IPS-18c (cell line): Measurements from ENCODE around the gene ISM1.

Experiments
- H3K4me3 ChIP-seq: 2 replicates; pipeline ENCODE4 v1.7.0; 2013; ENCODE audit warnings: low read depth, mild to moderate bottlenecking, low read length, moderate library complexity; ENCODE audit not compliant: insufficient read depth
- H3K9me3 ChIP-seq: one replicate; pipeline ENCODE4 v1.6.1; 2013; ENCODE audit warnings: mild to moderate bottlenecking, low read length, moderate library complexity; ENCODE audit not compliant: control insufficient read depth, insufficient read depth

Gene ISM1

DNA sequence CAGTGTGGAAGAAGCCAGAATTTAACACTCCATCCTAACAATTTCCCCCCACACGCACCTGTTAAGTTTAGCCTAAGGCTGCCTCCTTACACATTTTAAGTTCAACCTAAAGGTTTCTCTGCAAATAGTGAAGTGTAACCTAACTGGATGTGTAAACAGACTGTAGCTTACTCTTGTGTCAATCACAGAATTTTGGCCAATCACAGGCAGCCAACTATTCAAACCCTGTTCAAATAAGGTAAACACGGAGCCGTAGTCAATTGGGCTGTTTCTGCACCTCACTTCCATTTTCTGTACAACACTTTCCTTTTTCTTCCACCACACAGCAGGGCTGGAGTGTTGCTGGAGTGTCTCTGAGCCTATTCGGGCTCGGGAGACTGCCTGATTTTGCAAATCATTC lies 92.1 kb downstream of the ISM1 start:
- H3K4me3 ChIP-seq = no peak overlapping the region

DNA sequence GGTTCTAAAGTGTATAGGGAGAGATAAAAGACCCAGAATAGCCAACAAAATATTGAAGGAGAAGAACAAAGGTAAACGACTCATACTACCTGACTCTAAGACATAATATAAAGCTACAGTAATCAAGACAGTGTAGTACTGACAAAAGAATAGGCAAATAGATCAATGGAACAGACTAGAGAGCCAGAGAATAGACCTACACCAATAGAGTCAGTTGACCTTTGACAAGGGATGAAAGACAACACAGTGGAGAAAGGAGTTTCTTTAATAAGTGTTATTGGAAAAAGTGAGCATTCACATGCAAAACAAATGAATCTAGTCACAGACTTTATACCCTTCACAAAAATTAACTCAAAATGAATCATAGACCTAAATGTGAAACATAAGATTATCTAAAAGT lies 96.4 kb downstream of the ISM1 start:
- no peak overlapping the region for H3K4me3 ChIP-seq

More for the DNA sequence above, 92.1 kb downstream of the ISM1 start:
- H3K9me3 ChIP-seq = no peaks in the 10 kb centered on the region

DNA sequence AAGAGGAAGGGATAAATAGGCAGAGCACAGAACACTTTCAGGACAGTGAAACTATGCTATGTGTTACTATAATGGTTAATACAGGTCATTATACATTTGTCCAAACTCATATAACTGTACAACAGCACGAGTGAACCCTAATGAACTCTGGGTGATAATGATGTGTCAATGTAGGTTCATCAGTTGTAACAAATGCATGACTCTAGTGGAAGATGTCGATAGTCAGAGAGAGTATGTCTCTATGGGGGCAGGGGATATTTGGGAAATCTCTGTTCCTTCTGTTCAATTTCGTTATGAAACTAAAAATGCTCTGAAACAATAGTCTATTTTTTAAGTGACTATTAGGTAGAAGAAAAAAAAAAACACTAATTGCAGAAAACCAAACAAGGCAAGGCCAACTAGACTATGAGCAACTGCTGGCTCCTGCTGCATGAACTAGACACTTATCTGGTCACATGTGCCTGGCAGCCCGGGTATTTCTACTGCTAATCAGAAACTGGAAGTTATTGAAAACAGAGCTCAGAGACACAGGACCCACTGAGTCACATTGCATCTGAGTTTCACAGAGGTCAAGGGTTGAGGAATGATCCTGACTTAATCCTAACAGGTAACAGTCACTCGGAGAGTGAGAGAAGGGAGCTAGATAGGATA lies 97.9 kb downstream of the ISM1 start:
- no peaks in the 10 kb centered on the region for H3K9me3 ChIP-seq
- H3K4me3 ChIP-seq = no peak overlapping the region

More for the DNA sequence above, 96.4 kb downstream of the ISM1 start:
- H3K9me3 ChIP-seq = no peaks in the 10 kb centered on the region

DNA sequence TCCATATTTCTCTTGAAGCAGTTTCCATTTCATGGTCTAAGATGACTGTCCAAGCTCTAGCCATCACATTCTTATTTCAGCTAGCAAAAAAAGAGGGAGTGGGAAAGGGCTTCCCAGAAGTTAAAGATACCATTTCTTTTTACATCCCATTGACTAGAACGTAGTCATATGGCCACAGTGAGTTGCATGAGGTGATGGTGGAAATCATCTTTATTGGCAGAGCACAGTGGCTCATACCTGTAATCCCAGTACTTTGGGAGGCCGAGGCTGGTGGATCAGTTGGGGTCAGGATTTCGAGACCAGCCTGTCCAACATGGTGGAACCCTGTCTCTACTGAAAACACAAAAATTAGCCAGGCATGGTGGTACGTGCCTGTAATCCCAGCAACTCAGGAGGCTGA lies 99.6 kb downstream of the ISM1 start:
- Histone ChIP-seq H3K4me3 (no peak overlapping the region), H3K9me3 (no peaks in the 10 kb centered on the region)

DNA sequence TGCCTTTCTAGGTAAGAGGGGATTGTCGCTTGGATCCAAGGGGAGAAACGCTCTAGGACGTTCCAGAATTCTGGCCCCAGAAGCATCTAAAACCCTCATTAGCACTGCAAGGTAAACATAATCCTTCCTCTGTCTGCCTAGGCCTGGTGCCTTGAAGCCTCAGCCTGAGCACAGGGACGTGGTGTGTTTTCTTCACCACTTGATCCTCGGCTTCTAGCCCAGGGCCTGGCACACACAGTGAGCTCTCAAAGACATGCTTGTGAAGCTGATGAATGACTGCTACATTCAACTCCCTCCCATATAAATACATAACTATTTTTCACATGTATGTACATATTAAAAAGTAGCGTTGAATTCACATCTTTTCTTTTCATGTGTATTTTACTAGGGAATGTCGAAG lies 100.3 kb downstream of the ISM1 start:
- Histone ChIP-seq H3K4me3 (no peak overlapping the region), H3K9me3 (no peaks in the 10 kb centered on the region)

DNA sequence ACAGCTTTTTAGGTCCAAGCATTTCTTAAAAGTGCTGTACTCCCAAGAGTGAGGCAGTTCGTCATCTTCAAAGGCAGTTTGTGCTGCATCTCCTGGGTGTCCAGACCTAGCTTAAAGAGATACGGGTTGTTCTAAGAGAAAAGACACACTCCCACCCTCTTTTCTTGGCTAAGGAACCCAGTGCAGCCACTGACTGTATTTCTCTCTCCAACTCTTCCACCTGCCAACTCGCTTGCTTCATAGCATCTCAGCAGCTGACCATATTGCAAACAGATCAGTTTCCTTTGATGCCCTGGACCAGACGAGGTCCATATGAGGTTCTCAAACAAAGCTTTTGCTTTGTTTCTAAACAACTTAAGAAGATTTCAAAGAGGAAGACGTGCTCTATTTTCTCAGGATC lies 101.1 kb downstream of the ISM1 start:
- no peak overlapping the region for H3K4me3 ChIP-seq
- no peaks in the 10 kb centered on the region for H3K9me3 ChIP-seq

DNA sequence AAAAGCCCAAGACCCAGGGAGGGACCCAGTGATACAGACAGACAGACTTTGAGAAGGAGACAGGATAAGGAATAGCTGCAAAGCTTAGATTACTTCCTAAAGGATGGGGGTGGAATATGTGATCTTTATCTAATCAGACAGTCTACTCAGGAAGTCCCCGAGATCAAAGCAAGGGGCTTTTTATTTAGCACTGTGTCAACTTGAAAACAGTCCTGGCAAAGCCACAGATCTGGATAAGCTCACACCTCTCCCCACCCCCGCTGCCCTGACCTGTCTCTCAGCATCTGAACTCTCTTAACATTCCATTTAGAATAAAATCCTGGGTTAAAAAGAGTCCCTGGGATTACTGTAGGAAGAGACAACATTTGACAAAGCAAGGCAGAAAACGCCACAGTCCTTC lies 101.5 kb downstream of the ISM1 start:
- Histone ChIP-seq H3K4me3 (no peak overlapping the region), H3K9me3 (no peaks in the 10 kb centered on the region)

DNA sequence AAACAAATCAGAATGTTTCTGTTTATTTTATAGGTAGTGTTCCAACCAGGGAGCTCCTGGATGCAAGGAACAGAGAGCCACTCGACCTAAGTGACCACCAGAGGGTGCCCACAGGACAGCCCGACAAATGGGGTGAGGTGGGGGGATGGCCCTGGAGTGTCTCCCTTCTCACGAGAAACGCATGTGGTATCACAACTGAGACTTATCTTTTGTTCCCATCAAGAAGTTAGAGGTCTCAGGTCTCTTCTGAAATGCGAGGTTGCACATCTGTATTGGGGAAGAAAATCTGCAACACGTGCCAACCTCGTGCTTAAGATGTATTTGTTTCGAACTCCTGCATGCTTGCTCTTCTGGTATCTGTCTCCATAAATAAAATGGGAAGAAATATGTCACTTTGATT lies 104.0 kb downstream of the ISM1 start:
- Histone ChIP-seq H3K9me3 (no peaks in the 10 kb centered on the region), H3K4me3 (no peak overlapping the region)

DNA sequence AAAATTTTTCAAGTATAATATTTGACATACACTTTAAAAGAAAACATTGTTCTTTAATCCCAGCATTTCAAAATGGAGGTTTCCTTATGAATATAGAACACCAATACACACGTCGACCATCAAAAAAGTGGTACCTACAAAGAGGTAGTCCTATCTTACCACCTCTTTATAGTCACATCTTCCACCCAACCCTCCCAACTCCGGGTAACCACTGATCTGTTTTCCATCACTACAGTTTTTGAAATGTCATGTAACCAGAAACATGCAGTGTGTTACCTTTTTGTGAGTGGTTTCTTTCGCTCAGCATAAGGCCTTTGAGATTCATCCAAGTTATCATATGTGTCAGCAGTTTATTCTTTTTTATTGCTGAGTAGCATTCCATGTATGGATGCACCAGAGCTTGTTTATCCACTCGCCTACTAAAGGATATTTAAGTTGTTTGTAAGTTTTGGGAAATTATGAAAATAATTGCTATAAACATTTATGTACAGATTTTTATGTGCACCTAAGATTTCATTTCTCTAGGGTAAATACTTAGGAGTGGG lies 104.8 kb downstream of the ISM1 start:
- H3K4me3 ChIP-seq = no peak overlapping the region
- H3K9me3 ChIP-seq = no peaks in the 10 kb centered on the region

DNA sequence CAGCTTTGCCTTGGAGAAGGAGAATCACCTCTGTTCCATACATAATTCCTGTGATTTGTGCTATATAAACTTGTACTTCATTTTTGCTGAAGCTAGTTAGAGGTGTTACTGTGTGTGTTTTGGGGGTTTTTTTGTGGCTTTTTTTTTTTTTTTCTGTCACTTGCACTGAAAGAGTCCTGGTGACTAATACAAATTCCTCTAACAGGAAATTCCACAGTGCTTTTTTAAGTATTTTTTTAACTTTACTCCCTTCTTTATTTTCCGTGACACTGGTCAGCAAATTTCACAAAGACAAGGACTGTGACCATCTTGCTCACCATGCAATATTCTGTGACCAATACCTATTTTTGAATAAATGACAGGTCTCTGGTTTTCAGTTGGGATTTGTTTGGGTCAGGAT lies 110.5 kb downstream of the ISM1 start:
- no peak overlapping the region for H3K4me3 ChIP-seq
- H3K9me3 ChIP-seq = no peaks in the 10 kb centered on the region

DNA sequence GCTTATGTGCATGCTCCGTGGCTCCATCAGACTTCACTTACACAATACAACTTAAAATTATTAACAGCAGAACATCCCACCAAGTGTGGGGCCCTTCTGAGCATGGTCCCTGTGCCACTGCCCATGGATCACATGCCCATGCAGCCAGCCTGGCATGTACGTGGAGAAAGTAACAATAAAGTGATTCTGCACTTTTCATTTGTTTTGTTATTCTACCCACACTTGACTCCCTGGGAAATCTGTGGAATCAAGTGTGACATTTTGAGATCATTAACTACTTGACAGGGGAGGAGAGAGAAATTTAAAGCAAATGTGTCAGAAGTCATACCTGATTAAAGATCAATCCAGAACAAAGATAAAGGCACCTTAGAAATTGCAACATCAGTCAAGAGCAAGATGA lies 112.0 kb downstream of the ISM1 start:
- Histone ChIP-seq H3K4me3 (no peak overlapping the region), H3K9me3 (no peaks in the 10 kb centered on the region)

DNA sequence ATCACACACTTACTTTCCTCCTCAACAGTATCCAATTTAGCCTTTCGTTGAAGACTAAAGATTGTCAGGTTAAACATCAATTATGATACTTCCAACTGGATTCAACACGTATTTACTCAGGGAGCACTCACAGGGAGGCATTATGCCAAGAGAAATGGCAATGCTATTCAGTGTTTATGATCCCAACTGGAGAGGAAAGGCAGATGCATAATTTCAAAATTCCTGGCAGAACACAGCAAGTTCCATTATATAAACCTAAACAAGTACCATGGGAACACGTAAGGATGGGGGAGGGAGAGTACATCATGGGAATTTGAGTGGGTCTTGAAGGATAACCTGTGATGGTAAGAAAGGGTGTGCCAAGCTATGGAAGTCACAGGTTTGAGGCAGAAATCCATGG lies 112.7 kb downstream of the ISM1 start:
- no peaks in the 10 kb centered on the region for H3K9me3 ChIP-seq
- no peak overlapping the region for H3K4me3 ChIP-seq

DNA sequence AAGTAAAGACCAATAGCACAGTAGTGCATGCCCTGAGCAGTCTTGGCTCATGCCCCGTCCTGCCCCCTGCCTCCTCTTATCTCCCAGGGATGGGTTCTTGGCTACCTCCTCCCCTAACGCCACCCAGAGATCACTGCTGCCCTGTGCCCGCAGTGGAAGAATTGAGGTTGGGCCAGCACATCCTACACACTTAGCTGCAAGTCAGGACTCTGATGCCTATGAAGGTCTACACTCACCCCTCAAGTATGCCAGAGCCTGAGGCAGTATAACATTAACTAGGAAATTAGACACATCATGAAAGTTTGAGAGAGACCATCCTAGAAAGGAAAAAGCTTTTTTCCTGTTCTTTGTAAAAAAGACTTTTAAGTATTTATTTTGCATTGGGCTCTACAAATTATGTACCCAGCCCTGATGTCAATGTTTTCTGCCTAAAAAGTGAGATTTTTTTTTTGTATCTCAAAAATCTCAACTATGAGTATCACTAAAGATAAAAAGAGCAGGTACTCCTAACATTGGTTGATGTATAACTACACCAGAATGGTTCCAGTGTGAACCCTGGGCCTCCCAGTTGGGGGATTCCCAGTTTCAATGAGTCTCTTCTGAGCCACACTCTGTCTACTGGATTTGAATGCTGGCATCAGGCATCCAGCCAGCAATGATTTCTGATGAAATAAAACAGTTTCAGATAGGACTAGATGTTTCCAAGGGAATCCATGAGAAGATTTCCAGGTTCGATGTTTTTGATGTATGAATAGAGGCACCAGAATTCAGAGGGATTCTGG lies 115.4 kb downstream of the ISM1 start:
- Histone ChIP-seq H3K4me3 (no peak overlapping the region), H3K9me3 (no peaks in the 10 kb centered on the region)

DNA sequence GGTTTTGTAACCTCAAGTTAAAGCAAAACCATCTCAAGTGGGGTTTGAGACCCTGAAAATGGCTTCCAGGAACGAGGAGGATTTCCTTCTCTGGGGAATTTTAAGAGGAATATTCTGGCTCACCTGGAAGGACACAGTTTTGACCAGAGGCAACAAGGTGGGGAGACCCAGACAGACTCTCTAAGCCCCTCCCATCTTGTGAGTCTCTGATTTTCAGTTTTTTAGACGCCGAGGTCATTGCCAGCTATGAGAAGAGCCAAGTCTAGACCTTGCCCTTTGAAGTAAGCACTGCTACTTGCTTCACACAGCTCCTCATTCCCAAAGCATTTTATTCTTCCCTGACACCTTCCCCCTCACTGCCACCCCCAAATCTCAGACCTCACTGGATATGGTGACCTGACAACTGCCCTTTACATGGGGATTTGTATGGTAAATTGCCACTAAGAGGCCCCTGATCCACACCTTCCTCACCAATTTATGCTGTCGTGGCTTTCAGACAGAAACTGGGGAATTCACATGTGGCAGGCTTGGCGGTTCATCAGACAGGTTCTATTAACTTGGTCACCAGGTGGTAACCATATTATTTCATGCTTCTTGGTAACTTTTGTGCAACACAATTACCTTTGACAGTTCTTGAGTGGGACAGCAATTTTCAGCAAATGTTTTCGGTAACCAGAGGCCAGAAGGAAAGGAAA lies 116.2 kb downstream of the ISM1 start:
- Histone ChIP-seq H3K4me3 (no peak overlapping the region), H3K9me3 (no peaks in the 10 kb centered on the region)

DNA sequence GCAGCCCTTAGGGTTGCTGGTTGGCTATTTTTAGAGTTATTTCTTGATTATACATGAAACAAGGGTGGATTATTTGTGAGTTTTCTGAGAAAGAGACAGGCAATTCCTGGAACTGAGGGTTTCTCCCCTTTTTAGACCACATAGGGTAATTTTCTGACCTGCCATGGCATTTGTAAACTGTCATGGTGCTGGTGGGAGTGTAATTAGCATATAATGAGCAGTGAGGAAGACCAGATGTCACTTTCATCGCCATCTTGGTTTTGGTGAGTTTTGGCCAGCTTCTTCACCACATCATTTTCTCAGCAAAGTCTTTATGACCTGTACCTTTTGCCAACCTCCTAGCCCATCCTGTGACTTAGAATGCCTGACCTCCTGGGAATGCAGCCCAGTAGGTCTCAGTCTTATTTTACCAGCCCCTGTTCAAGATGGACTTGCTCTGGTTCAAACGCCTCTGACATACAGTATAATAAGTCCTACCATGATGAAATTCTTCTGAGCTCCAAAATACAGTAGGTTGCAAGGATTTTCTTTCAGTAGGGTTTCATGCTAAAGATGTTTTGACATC lies 117.1 kb downstream of the ISM1 start:
- H3K9me3 ChIP-seq = no peaks in the 10 kb centered on the region
- no peak overlapping the region for H3K4me3 ChIP-seq

DNA sequence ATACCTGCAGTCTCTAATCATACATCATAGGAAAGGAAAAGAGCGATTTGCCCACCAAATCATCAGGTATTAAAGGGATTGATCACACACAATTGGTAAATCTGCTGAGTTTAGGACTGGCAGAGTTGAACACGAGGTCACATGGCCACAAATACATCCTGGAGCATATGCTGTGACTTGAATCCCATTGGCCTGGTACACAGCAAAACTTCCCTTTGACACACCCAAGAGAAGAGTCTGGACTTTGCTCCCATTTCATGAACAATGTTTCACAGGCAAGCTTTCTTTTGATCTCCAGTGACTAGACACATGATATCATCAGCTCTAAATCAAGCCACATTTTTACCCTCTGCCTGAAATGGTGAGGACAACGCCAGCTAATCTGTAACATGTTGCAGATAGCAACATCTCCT lies 117.9 kb downstream of the ISM1 start:
- Histone ChIP-seq H3K9me3 (no peaks in the 10 kb centered on the region), H3K4me3 (no peak overlapping the region)

DNA sequence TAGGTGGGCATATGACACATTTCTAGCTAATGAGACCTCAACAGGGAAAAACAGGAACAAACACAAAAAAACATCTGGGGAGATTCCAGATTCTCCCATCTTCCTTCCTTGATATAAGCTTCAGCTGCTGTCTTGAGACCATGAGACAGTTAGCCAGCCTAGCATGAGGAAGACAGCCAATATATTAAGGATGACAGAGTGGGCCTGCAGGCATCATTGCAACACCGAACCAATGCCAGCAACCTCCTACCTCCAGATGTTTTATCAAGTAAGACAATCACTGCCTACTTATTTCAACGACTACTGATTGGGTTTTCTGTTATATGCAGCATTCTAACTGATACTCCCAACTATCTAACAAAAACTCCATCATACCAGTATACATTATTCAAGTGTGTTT lies 119.0 kb downstream of the ISM1 start:
- no peaks in the 10 kb centered on the region for H3K9me3 ChIP-seq
- H3K4me3 ChIP-seq = no peak overlapping the region
